Suppressor macrophage (primary cell): ENCODE results near the gene PTRHD1.

Experiments
- DNase-seq, 4 experiments: peaks; one replicate each; pipeline ENCODE4 v3.0.0-alpha.2; 2020 to 2022

Gene PTRHD1

DNA sequence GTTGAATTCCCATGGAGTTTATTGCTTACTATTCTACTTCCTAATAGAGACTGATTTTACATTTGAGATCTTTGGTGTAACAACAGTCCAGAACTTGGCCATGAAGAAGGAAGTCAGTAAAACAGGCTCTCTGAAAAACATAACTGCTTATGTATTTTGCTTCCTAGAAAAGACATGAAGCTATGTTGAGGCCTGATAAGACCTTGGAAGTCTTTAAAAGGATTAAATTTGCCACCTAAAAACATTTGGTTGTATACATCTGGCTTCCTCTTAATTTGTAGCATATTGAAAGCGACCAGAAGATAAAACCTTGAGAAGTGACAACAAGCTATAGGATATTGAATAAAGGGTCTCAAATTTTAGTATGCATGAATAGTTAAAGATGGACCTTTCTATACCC, 36.4 kb downstream of the PTRHD1 start:
- DNase-seq: no peak

DNA sequence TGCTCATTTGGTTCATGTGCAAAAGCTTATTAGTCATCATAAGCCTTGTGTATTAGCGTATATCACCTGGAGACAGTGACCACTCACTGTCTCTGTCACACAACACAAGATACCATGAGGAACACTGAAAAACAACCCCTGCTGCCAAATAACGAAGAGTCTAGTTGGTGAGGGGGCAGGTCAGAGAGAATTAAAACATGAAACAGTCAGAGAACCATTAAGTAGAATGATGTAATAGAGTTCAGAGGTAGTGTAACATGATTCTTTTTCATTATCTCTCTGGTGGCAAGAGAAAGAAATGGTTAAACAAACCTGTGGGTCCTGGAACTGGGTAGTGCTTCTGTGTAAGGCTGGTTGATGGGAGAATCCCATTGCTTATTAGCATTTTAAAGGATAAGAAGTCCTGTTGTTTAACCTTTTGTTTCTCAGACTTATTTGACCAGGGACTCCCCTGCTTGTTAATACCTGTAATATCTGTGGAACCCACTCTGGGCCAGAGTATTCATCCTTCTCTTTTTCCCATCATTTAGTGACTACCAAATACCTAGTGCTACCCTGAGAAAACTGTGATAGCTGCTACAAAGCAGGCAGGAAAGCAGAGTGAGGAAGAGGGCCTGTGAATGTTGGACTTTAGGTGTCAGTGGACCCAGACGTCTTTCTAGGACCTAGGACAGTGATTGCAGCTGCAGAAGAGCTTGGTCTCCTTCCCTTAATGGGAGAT, 38.0 kb downstream of the PTRHD1 start:
- no peak for DNase-seq

DNA sequence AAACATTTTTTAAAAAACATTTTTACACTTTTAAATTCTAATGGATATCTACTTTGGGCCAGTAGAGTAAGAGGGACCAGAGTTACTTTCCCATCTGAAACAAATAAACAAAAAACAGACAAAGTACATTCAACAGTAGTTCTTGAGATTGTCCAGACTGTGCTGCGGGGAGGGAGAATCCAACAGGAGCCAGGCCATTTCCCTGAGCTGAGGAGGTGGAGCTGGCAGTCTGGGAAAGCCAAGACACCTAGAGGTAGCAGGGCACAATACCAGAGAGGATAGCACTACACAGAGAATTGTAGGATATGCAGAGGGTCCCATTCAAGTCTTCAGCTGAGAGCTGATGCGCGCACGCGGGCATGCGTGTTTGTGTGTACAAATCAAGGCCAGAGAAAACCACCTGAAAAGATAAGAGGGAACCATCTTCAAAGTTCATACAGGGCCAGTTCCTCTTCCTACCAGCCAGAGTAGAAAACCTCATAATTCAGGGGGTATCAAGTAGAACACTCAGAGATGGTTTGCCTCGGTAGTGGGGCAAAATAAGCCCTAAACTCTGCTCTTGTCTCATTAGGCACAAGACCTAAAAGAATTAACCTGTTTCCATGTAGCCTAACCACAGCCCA, 44.0 kb downstream of the PTRHD1 start:
- DNase-seq: no peak

DNA sequence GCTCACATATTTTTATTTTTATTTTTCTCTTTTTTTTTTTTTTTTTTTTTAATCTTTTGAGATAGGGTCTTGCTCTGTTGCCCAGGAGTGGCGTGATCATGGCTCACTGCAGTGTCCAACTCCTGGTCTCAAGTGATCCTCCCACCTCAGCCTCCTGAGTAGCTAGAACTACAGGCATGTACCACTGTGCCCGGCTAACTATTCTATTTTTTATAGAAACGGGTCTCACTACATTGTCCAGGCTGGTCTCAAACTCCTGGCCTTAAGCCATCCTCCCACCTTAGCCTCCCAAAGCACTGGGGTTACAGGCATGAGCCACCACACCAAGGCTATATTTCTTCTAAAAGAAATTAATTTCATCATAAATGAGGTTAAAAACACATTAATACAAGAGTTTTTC, 45.9 kb downstream of the PTRHD1 start:
- no peak for DNase-seq

DNA sequence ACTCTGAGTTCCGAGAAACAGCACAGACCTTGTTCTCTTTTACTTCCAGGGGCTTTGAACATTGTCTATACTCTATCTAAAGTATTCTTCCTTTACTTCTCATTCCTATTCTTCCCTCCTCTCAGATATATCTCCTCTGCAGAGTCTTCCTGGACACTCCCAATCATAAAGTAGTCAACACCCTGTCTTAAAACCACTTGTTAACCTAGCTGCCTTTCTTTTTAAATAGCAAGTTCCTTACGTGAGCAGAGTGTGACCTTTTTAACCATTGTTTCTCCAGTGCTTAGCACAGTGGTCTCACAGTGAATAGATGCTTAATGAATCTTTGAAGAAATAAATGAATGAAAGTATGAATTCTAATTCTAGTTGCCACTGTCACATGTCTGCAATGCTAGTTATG, 47.4 kb downstream of the PTRHD1 start:
- DNase-seq: no peak

DNA sequence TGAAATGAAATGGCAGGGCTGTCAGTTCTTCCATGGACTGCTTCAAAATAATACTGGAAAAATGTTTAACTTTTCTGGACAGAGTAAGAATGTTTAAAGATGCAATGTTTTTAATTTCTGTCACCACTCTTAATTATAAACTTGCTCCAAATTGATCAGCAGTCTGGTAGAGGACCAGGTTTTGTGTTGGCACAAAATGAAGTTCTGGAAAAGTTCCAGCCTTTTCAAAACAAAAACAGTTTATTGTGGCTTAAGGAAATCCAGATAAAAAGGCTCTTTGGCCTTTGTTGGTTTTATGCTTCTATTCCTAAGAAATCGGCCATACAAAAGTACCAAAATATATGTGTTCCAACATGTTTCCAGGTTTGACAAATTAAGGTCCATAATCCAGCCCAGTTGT, 48.8 kb downstream of the PTRHD1 start:
- DNase-seq: no peak

DNA sequence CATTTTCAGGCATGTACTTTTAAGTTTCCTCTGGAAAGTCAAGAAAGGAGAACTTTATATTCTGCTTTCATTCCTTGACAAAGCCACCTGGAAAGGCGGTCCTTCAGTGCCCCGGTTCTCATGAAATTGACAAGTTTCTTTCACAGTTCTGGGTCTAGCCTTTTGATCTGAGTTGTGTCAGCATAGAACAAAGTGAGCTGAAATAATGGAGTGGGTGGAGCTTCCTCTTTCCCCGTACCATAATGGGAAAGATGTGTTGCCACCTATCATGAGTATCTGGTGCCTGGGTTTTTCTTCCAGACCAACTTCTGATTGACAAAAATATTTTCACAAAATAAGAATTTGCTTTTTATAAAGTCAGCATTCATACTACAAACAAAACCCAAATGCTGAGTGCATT, 49.3 kb downstream of the PTRHD1 start:
- peak; percentile 44 to 75 (median 60) for DNase-seq

DNA sequence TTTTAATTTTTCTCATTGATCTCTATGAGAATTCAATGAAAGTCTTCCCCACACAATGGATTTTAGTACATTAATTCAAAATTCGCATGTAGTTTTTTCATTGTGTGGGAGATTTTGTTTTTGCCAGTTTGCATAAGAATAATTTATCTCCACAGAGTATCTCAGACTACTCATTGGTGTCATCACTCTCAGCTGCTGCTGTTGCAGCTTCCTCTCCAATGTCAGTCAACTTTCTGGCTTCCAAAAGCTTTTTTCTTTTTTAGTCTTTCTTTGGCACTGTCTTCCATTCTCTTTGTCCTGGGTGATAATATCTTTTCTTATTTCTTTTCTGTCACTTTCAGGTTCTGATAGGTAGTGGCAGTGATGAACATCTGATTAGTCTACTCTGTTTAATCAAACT, 50.5 kb downstream of the PTRHD1 start:
- DNase-seq: peak; percentile 5 to 45 (median 22)

DNA sequence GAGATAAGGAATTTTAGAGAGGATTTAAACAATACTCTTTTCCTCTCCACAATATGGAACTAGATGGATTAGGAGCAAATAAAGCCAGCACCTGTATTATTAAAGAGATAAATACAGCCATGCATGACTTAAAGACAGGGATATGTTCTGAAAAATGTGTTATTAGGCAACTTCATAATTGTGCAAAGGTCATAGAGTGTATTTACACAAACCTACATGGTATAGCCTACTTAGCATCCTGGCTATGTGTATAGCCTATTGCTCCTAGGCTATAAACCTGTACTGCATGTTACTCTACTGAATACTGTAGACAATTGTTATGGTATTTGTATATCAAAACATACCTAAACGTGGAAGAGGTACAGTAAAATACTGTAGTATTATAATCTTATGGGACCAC, 53.0 kb downstream of the PTRHD1 start:
- DNase-seq: no peak
